ENCODE results near the gene LTBP4. TPM values are rescaled to one million over a fixed set of nuclear protein-coding genes. Genes with fewer than 3 reads are reported as not detected.

LTBP4 gene
- total and polyA plus RNA-seq, 7 donors, result 31.9 to 206 (median 118) TPM

- Histone ChIP-seq H3K4me1 (peaks cover 0 to 15% (median 8%) of the 10 kb centered on the region in 4 donors), H3K4me3 (no peak overlapping the region), H3K9me3 (no peaks in the 10 kb centered on the region), H3K27me3 (peaks cover 0 to 15% (median 4%) of the 10 kb centered on the region in 3 donors), H3K36me3 (peaks cover 0 to 47% (median 2%) of the 10 kb centered on the region in 4 donors), H3K27ac (no peak overlapping the region)
- TF ChIP-seq EP300 (IDR thresholded peaks at IDR 0.05) (no peak), POLR2AphosphoS5 (IDR thresholded peaks at IDR 0.05) (no peak), POLR2A (IDR thresholded peaks at IDR 0.05) (no peak), CTCF (IDR thresholded peaks at IDR 0.05) (no peak)
- intact Hi-C loops (cut with DNase I), result no loop called here
- no peak for DNase-seq
- WGBS, 2 donors, result 80 to 81% methylated on average over 11 of the region's 11 CpGs
Observed at GRCh38 chr19:40619333-40620160, 18.4 kb downstream of the LTBP4 start.

- intact Hi-C loops (cut with DNase I), result no loop called here
- Histone ChIP-seq H3K27ac (no peak overlapping the region), H3K9me3 (no peaks in the 10 kb centered on the region), H3K36me3 (peaks cover 0 to 47% (median 2%) of the 10 kb centered on the region in 4 donors), H3K27me3 (peaks cover 0 to 10% (median 0%) of the 10 kb centered on the region in 3 donors), H3K4me1 (peaks cover 0 to 9% (median 3%) of the 10 kb centered on the region in 4 donors), H3K4me3 (no peak overlapping the region)
- no peak for DNase-seq
- 93 to 95% methylated on average over 8 of the region's 8 CpGs for WGBS, 2 donors
- TF ChIP-seq CTCF (IDR thresholded peaks at IDR 0.05) (no peak), EP300 (IDR thresholded peaks at IDR 0.05) (no peak), POLR2A (IDR thresholded peaks at IDR 0.05) (no peak), POLR2AphosphoS5 (IDR thresholded peaks at IDR 0.05) (no peak)
Observed at GRCh38 chr19:40620161-40620485, 19.0 kb downstream of the LTBP4 start.

GRCh38 chr19:40621283-40621682 lies 20.1 kb downstream of the LTBP4 start:
- Histone ChIP-seq H3K9me3 (no peaks in the 10 kb centered on the region), H3K27ac (no peak overlapping the region), H3K4me1 (peaks cover 0 to 4% (median 0%) of the 10 kb centered on the region in 4 donors), H3K27me3 (no peaks in the 10 kb centered on the region), H3K4me3 (no peak overlapping the region), H3K36me3 (peaks cover 0 to 57% (median 2%) of the 10 kb centered on the region in 4 donors)
- TF ChIP-seq POLR2A (IDR thresholded peaks at IDR 0.05) (no peak), EP300 (IDR thresholded peaks at IDR 0.05) (no peak), CTCF (IDR thresholded peaks at IDR 0.05) (no peak), POLR2AphosphoS5 (IDR thresholded peaks at IDR 0.05) (no peak)
- 76 to 97% methylated on average over 2 of the region's 2 CpGs for whole genome bisulfite sequencing, 2 donors
- intact Hi-C loops (cut with DNase I), result no loop called here
- DNase-seq, result no peak

GRCh38 chr19:40621966-40622772 lies 21.0 kb downstream of the LTBP4 start:
- 94% methylated on average over 24 of the region's 24 CpGs for WGBS, 2 donors
- H3K36me3 ChIP-seq, result peaks cover 0 to 63% (median 2%) of the 10 kb centered on the region in 4 donors

More at GRCh38 chr19:40621966-40622772, 21.0 kb downstream of the LTBP4 start:
- no peaks in the 10 kb centered on the region for H3K9me3 ChIP-seq
- H3K4me3 ChIP-seq, result no peak overlapping the region
- H3K27me3 ChIP-seq, result no peaks in the 10 kb centered on the region
- peaks cover 0 to 4% (median 0%) of the 10 kb centered on the region in 4 donors for H3K4me1 ChIP-seq
- intact Hi-C loops (cut with DNase I), result no loop called here
- no peak for DNase-seq
- TF ChIP-seq POLR2AphosphoS5 (IDR thresholded peaks at IDR 0.05) (no peak), EP300 (IDR thresholded peaks at IDR 0.05) (no peak), CTCF (IDR thresholded peaks at IDR 0.05) (no peak), POLR2A (IDR thresholded peaks at IDR 0.05) (no peak)
- H3K27ac ChIP-seq, result no peak overlapping the region

Data from sigmoid colon (tissue), 7 donors.